Liver (tissue), 9 donors: Measurements from ENCODE around the gene NDUFAF5. TPM values are rescaled to one million over a fixed set of nuclear protein-coding genes. Genes with fewer than 3 reads are reported as not detected.

Experiments
- DNase-seq: peaks from one replicate; pipeline ENCODE4 v3.0.0-alpha.2; 2017; ENCODE audit warnings: low spot score
- H3K27ac ChIP-seq, 2 donors: one replicate each; pipeline ENCODE4 v1.7.0; 2013; ENCODE audit warnings: inconsistent platforms in 2 of 2, low read length in 2 of 2, control low read depth in 1 of 2, low read depth in 1 of 2, mild to moderate bottlenecking in 1 of 2
- H3K27me3 ChIP-seq, 4 donors: one replicate each; pipeline versions ENCODE4 v1.6.1 to v1.7.0; 2013; ENCODE audit warnings: low read length in 3 of 4, inconsistent platforms in 1 of 4, mild to moderate bottlenecking in 1 of 4, moderate library complexity in 1 of 4; ENCODE audit not compliant: control insufficient read depth in 4 of 4, insufficient read depth in 4 of 4
- H3K36me3 ChIP-seq, 4 donors: one replicate each; pipeline versions ENCODE4 v1.6.1 to v1.7.0; 2013; ENCODE audit warnings: low read length in 3 of 4, mild to moderate bottlenecking in 3 of 4, low read depth in 1 of 4, moderate library complexity in 1 of 4; ENCODE audit not compliant: control insufficient read depth in 4 of 4, insufficient read depth in 3 of 4
- H3K4me1 ChIP-seq, 4 donors: one replicate each; pipeline versions ENCODE4 v1.6.1 to v1.7.0; 2013; ENCODE audit warnings: low read length in 3 of 4, mild to moderate bottlenecking in 3 of 4, moderate library complexity in 1 of 4; ENCODE audit not compliant: control insufficient read depth in 4 of 4, insufficient read depth in 4 of 4
- H3K4me3 ChIP-seq, 3 donors: one replicate each; pipeline versions ENCODE4 v1.6.1 to v1.7.0; 2013; ENCODE audit warnings: low read length in 3 of 3, control low read depth in 1 of 3, low read depth in 1 of 3, mild to moderate bottlenecking in 1 of 3
- H3K9ac ChIP-seq, 2 donors: one replicate each; pipeline ENCODE4 v1.7.0; 2013; ENCODE audit warnings: low read length in 2 of 2, mild to moderate bottlenecking in 2 of 2, moderate library complexity in 2 of 2, control low read depth in 1 of 2, low read depth in 1 of 2
- H3K9me3 ChIP-seq, 4 donors: one replicate each; pipeline versions ENCODE4 v1.6.1 to v1.7.0; 2013; ENCODE audit warnings: low read length in 3 of 4; ENCODE audit not compliant: control insufficient read depth in 4 of 4
- EGR1 ChIP-seq, 2 donors: IDR thresholded peaks; 2 replicates each; pipeline ENCODE4 v1.6.1; 2016 to 2018; ENCODE audit warnings: antibody characterized with exemption in 2 of 2, low read depth in 2 of 2
- FOXA1 ChIP-seq: IDR thresholded peaks from 2 replicates; pipeline ENCODE4 v1.6.1; 2016; ENCODE audit warnings: antibody characterized with exemption
- FOXA2 ChIP-seq: IDR thresholded peaks from 2 replicates; pipeline ENCODE4 v1.6.1; 2016; ENCODE audit warnings: antibody characterized with exemption
- GABPA ChIP-seq, 2 donors: IDR thresholded peaks in 1 of 2; conservative IDR thresholded peaks in 1 of 2; 2 replicates each; pipeline ENCODE4 v1.6.1; 2016; ENCODE audit warnings: antibody characterized with exemption in 2 of 2, mild to moderate bottlenecking in 1 of 2, moderate library complexity in 1 of 2
- HNF4A ChIP-seq, 2 donors: conservative IDR thresholded peaks; 2 replicates each; pipeline ENCODE4 v1.6.1; 2016; ENCODE audit warnings: antibody characterized with exemption in 2 of 2, mild to moderate bottlenecking in 2 of 2
- HNF4G ChIP-seq: IDR thresholded peaks from 2 replicates; pipeline ENCODE4 v1.6.1; 2016; ENCODE audit warnings: antibody characterized with exemption
- JUND ChIP-seq, 2 donors: IDR thresholded peaks; 2 replicates each; pipeline ENCODE4 v1.6.1; 2016; ENCODE audit warnings: antibody characterized with exemption in 2 of 2
- NR2F2 ChIP-seq: IDR thresholded peaks from 2 replicates; pipeline ENCODE4 v1.6.1; 2016; ENCODE audit warnings: antibody characterized with exemption
- RAD21 ChIP-seq, 2 donors: IDR thresholded peaks; 2 replicates each; pipeline ENCODE4 v1.6.1; 2016; ENCODE audit warnings: antibody characterized with exemption in 2 of 2, mild to moderate bottlenecking in 2 of 2
- RXRA ChIP-seq, 2 donors: IDR thresholded peaks; 2 replicates each; pipeline ENCODE4 v1.6.1; 2017 to 2018; ENCODE audit warnings: antibody characterized with exemption in 2 of 2, mild to moderate bottlenecking in 1 of 2
- SP1 ChIP-seq: IDR thresholded peaks from 2 replicates; pipeline ENCODE4 v1.6.1; 2018; ENCODE audit warnings: antibody characterized with exemption, mild to moderate bottlenecking
- TAF1 ChIP-seq: conservative IDR thresholded peaks from 2 replicates; pipeline ENCODE4 v1.6.1; 2016; ENCODE audit warnings: antibody characterized with exemption, mild to moderate bottlenecking
- YY1 ChIP-seq: IDR thresholded peaks from 2 replicates; pipeline ENCODE4 v1.6.1; 2016; ENCODE audit warnings: antibody characterized with exemption, mild to moderate bottlenecking
- WGBS: extraction: QIAGEN DNeasy Blood & Tissue Kit; methylation state at CpG from one replicate; pipeline ENCODE4 v1.1.7; 2013; 5-methylcytosine and 5-hydroxymethylcytosine counted together
- polyA plus RNA-seq, 2 donors: library from polyadenylated mRNA; stranded (reverse) in 1 of 2; unstranded in 1 of 2; fragments of 200-250 nt in 1 of 2; fragments of >200 nt in 1 of 2; fragmentation: Nextera tagmentation in 1 of 2; extraction: Ambion mirVana in 1 of 2; gene quantifications; one replicate each; pipeline versions ENCODE4 v1.2.1 to v1.2.3, GENCODE V29; 2013 to 2015
- total RNA-seq, 2 donors: library from RNA; depleted of rRNA; stranded (reverse); fragments of >200 nt; gene quantifications; one replicate each; pipeline ENCODE4 v1.2.3, GENCODE V29; 2014
- TF ChIP-seq, protein P1 (sequence below): IDR thresholded peaks from 2 replicates; pipeline ENCODE4 v1.6.1; 2016; ENCODE audit warnings: antibody characterized with exemption
- TF ChIP-seq, protein P2 (sequence below): IDR thresholded peaks from 2 replicates; pipeline ENCODE4 v1.6.1; 2016; ENCODE audit warnings: antibody characterized with exemption
- TF ChIP-seq, protein P3 (sequence below): IDR thresholded peaks from 2 replicates; pipeline ENCODE4 v1.6.1; 2016; ENCODE audit warnings: antibody characterized with exemption
- TF ChIP-seq, protein P4 (sequence below): fragments of 150-350 bp; IDR thresholded peaks from 2 replicates; pipeline ENCODE4 v1.5.1; 2017; ENCODE audit warnings: improper control_type of control experiment, low read depth, low read length; ENCODE audit not compliant: missing input control
- TF ChIP-seq, protein P5 (sequence below): IDR thresholded peaks from 2 replicates; pipeline ENCODE4 v1.6.1; 2016; ENCODE audit warnings: antibody characterized with exemption, mild to moderate bottlenecking
- donor health status: healthy.
- donor health status: healthy.
- donor health status: healthy.
- donor health status: healthy.
- donor health status: healthy.

Gene NDUFAF5
- total and polyA plus RNA-seq, 4 donors: 6.6 to 15.9 (median 12.3) TPM

DNA sequence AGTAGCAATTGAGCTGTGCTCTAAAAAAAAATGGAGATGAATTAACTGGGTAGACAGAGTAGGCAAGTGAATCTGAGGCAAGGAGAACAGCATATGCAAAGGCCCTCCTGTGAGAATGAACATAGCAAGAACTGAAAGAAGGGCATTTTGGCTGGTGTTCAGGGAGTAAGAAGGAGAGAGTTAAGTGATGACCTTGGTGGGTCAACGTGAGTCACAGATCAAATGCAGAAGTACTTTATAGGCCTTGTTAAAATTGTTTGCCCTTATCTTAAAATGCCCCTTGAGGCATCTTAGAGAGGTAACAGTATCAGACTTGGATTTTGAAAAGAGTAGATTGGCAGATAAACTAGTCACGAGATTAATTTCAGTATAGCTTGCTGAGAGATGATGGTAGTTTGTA is 24.5 kb downstream of the NDUFAF5 start:
- no peaks in the 10 kb centered on the region for H3K9me3 ChIP-seq
- peaks cover 4 to 59% (median 34%) of the 10 kb centered on the region in 4 donors for H3K36me3 ChIP-seq
- no peak overlapping the region for H3K27ac ChIP-seq
- WGBS: 97% methylated on average over 2 of the region's 2 CpGs
- peaks cover 0 to 12% (median 11%) of the 10 kb centered on the region in 4 donors for H3K4me1 ChIP-seq
- TF ChIP-seq SP1 (no peak), EGR1 (IDR thresholded peaks at IDR 0.05; ENCODE audit: low read depth in 2 of 2) (no peak), FOXA2 (no peak), YY1 (no peak), JUND (IDR thresholded peaks at IDR 0.05) (no peak), HNF4A (conservative IDR thresholded peaks at IDR 0.05) (no peak), NR2F2 (no peak), RXRA (IDR thresholded peaks at IDR 0.05) (no peak), FOXA1 (no peak), GABPA (IDR thresholded peaks at IDR 0.05 in 1 of 2, conservative IDR thresholded peaks at IDR 0.05 in 1 of 2) (no peak), RAD21 (IDR thresholded peaks at IDR 0.05) (no peak), TAF1 (no peak), HNF4G (no peak)
- TF ChIP-seq, protein P1, sequence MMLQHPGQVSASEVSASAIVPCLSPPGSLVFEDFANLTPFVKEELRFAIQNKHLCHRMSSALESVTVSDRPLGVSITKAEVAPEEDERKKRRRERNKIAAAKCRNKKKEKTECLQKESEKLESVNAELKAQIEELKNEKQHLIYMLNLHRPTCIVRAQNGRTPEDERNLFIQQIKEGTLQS: no peak
- TF ChIP-seq, protein P2, sequence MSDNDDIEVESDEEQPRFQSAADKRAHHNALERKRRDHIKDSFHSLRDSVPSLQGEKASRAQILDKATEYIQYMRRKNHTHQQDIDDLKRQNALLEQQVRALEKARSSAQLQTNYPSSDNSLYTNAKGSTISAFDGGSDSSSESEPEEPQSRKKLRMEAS: no peak
- TF ChIP-seq, protein P3, sequence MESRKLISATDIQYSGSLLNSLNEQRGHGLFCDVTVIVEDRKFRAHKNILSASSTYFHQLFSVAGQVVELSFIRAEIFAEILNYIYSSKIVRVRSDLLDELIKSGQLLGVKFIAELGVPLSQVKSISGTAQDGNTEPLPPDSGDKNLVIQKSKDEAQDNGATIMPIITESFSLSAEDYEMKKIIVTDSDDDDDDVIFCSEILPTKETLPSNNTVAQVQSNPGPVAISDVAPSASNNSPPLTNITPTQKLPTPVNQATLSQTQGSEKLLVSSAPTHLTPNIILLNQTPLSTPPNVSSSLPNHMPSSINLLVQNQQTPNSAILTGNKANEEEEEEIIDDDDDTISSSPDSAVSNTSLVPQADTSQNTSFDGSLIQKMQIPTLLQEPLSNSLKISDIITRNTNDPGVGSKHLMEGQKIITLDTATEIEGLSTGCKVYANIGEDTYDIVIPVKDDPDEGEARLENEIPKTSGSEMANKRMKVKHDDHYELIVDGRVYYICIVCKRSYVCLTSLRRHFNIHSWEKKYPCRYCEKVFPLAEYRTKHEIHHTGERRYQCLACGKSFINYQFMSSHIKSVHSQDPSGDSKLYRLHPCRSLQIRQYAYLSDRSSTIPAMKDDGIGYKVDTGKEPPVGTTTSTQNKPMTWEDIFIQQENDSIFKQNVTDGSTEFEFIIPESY: no peak
- TF ChIP-seq, protein P4, sequence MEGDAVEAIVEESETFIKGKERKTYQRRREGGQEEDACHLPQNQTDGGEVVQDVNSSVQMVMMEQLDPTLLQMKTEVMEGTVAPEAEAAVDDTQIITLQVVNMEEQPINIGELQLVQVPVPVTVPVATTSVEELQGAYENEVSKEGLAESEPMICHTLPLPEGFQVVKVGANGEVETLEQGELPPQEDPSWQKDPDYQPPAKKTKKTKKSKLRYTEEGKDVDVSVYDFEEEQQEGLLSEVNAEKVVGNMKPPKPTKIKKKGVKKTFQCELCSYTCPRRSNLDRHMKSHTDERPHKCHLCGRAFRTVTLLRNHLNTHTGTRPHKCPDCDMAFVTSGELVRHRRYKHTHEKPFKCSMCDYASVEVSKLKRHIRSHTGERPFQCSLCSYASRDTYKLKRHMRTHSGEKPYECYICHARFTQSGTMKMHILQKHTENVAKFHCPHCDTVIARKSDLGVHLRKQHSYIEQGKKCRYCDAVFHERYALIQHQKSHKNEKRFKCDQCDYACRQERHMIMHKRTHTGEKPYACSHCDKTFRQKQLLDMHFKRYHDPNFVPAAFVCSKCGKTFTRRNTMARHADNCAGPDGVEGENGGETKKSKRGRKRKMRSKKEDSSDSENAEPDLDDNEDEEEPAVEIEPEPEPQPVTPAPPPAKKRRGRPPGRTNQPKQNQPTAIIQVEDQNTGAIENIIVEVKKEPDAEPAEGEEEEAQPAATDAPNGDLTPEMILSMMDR: no peak
- TF ChIP-seq, protein P5, sequence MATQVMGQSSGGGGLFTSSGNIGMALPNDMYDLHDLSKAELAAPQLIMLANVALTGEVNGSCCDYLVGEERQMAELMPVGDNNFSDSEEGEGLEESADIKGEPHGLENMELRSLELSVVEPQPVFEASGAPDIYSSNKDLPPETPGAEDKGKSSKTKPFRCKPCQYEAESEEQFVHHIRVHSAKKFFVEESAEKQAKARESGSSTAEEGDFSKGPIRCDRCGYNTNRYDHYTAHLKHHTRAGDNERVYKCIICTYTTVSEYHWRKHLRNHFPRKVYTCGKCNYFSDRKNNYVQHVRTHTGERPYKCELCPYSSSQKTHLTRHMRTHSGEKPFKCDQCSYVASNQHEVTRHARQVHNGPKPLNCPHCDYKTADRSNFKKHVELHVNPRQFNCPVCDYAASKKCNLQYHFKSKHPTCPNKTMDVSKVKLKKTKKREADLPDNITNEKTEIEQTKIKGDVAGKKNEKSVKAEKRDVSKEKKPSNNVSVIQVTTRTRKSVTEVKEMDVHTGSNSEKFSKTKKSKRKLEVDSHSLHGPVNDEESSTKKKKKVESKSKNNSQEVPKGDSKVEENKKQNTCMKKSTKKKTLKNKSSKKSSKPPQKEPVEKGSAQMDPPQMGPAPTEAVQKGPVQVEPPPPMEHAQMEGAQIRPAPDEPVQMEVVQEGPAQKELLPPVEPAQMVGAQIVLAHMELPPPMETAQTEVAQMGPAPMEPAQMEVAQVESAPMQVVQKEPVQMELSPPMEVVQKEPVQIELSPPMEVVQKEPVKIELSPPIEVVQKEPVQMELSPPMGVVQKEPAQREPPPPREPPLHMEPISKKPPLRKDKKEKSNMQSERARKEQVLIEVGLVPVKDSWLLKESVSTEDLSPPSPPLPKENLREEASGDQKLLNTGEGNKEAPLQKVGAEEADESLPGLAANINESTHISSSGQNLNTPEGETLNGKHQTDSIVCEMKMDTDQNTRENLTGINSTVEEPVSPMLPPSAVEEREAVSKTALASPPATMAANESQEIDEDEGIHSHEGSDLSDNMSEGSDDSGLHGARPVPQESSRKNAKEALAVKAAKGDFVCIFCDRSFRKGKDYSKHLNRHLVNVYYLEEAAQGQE: no peak
- no peak overlapping the region for H3K9ac ChIP-seq
- H3K4me3 ChIP-seq: no peak overlapping the region
- H3K27me3 ChIP-seq: no peaks in the 10 kb centered on the region
- no peak for DNase-seq
